Keratinocyte (primary cell): ENCODE measurements around the gene SIGLEC11.

ENCODE experiments used
- CTCF ChIP-seq, 3 experiments: IDR thresholded peaks in 1 of 3; conservative IDR thresholded peaks in 1 of 3; optimal IDR thresholded peaks in 1 of 3; 2 replicates in 2 of 3; 3 replicates in 1 of 3; pipeline versions ENCODE3 to v1.5.1; 2011; ENCODE audit warnings: low read length in 3 of 3, mild to moderate bottlenecking in 3 of 3, moderate library complexity in 2 of 3, control low read depth in 1 of 3, inconsistent platforms in 1 of 3; ENCODE audit not compliant: insufficient read depth in 2 of 3; ENCODE audit errors: extremely low read depth in 1 of 3
- EZH2 ChIP-seq: IDR thresholded peaks from one replicate; pipeline ENCODE4 v1.6.1; 2012; ENCODE audit warnings: inconsistent platforms, mild to moderate bottlenecking, low read length, moderate library complexity

GRCh38 chr19:50003254-50003788 lies 42.3 kb upstream of the SIGLEC11 start:
- no peak for TF ChIP-seq CTCF (optimal IDR thresholded peaks at IDR 0.05 in 1 of 3, IDR thresholded peaks at IDR 0.05 in 1 of 3, conservative IDR thresholded peaks at IDR 0.05 in 1 of 3; ENCODE audit: extremely low read depth in 1 of 3, insufficient read depth in 2 of 3, low read length in 3 of 3)
- no peak for TF ChIP-seq EZH2
